Epithelial cell of proximal tubule (primary cell): ENCODE results near the gene KCTD11. TPM values are rescaled to one million over a fixed set of nuclear protein-coding genes. Genes with fewer than 3 reads are reported as not detected.
A peak's percentile ranks its signal among the peaks of the same experiment; 100 is the strongest.

ENCODE experiments used
- DNase-seq: peaks from one replicate; pipeline ENCODE4 v3.0.0-alpha.2; 2011; ENCODE audit warnings: low read depth
- H3K4me3 ChIP-seq: 2 replicates; pipeline ENCODE4 v1.5.1; 2011; ENCODE audit warnings: low read depth, mild to moderate bottlenecking, low read length
- total RNA-seq: library from RNA; depleted of rRNA; stranded (reverse); fragments of >200 nt; gene quantifications from 2 replicates; pipeline ENCODE4 v1.2.3, GENCODE V29; 2015
- TF ChIP-seq, protein P1 (sequence below): conservative IDR thresholded peaks from 2 replicates; pipeline ENCODE4 v1.5.1; 2012; ENCODE audit warnings: low read depth, mild to moderate bottlenecking, low read length

KCTD11 gene
- 9.8 and 12.3 TPM in 2 replicates for total RNA-seq

GRCh38 chr17:7351665-7352502 lies at the start of gene KCTD11:
Gene KCTD11 (plus strand): TSS chr17:7352162.
- H3K4me3 ChIP-seq = peak within 1 kb of the TSS; percentile 80
- TF ChIP-seq, protein P1, sequence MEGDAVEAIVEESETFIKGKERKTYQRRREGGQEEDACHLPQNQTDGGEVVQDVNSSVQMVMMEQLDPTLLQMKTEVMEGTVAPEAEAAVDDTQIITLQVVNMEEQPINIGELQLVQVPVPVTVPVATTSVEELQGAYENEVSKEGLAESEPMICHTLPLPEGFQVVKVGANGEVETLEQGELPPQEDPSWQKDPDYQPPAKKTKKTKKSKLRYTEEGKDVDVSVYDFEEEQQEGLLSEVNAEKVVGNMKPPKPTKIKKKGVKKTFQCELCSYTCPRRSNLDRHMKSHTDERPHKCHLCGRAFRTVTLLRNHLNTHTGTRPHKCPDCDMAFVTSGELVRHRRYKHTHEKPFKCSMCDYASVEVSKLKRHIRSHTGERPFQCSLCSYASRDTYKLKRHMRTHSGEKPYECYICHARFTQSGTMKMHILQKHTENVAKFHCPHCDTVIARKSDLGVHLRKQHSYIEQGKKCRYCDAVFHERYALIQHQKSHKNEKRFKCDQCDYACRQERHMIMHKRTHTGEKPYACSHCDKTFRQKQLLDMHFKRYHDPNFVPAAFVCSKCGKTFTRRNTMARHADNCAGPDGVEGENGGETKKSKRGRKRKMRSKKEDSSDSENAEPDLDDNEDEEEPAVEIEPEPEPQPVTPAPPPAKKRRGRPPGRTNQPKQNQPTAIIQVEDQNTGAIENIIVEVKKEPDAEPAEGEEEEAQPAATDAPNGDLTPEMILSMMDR = no peak
- no peak for DNase-seq

- no peak for DNase-seq
- TF ChIP-seq, protein P1 = no peak
- no peak overlapping the region for H3K4me3 ChIP-seq
Measured at GRCh38 chr17:7304179-7304578, 47.8 kb upstream of the KCTD11 start.

- H3K4me3 ChIP-seq = peak within 1 kb of the TSS; percentile 95
- DNase-seq = peak; percentile 99
- TF ChIP-seq, protein P1 = no peak
Measured at GRCh38 chr17:7306911-7307685, 44.9 kb upstream of the KCTD11 start, which contains the start of gene EIF5A. Gene EIF5A (plus strand): TSS chr17:7307628. CDS start chr17:7309636, 2,008 bp downstream.

- TF ChIP-seq, protein P1 = no peak
- DNase-seq = no peak
- H3K4me3 ChIP-seq = peak overlapping the region; percentile 95
Measured at GRCh38 chr17:7307686-7308624, 44.0 kb upstream of the KCTD11 start.

DNA sequence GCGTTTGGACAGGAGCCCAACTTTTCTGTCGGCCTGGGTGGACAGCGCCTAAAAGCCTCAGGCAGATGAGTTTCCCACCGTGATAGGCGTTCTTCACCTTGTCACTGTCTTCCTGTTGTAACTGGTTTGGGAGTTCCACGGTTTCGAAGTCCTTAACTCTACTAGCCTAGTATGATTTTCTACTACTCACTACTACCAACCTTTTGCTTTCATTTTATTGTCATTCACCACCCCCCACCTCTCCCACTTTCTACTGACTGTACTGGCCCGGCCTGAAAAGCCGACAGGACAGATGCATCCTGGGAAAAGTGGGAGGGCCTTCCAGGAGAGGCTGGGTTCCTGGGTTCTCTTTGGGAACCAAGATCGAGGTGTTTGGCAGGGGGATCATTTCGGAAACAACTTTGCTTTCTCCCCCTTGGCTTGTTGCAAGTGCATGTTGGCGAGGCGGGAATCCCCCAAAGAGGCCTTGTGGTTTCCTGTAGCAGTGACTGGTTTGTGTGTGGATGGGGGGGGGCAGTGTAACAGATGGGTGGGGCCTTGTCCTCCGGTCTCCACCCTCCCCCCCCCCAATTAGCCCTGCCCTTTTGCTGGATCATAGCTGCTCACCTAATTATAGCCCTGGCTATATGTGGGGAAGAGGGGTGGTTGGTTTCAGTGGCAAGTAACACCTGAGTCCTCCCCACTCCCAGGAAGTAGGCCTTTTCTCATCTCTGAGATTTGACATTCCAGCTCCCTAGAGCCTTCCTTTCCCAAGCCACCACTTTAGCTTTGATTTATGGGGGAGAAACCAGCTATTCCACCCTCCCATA lies 43.1 kb upstream of the KCTD11 start:
- peak overlapping the region; percentile 95 for H3K4me3 ChIP-seq
- TF ChIP-seq, protein P1 = no peak
- no peak for DNase-seq
